ENCODE results near the gene IVNS1ABP. TPM values are rescaled to one million over a fixed set of nuclear protein-coding genes. Genes with fewer than 3 reads are reported as not detected.

Gene IVNS1ABP
- total and polyA plus RNA-seq, 2 of the 13 experiments (the other 11 are each of a cell fraction or from before 2014, with no cell fraction given): 49.1 to 51.7 TPM

DNA sequence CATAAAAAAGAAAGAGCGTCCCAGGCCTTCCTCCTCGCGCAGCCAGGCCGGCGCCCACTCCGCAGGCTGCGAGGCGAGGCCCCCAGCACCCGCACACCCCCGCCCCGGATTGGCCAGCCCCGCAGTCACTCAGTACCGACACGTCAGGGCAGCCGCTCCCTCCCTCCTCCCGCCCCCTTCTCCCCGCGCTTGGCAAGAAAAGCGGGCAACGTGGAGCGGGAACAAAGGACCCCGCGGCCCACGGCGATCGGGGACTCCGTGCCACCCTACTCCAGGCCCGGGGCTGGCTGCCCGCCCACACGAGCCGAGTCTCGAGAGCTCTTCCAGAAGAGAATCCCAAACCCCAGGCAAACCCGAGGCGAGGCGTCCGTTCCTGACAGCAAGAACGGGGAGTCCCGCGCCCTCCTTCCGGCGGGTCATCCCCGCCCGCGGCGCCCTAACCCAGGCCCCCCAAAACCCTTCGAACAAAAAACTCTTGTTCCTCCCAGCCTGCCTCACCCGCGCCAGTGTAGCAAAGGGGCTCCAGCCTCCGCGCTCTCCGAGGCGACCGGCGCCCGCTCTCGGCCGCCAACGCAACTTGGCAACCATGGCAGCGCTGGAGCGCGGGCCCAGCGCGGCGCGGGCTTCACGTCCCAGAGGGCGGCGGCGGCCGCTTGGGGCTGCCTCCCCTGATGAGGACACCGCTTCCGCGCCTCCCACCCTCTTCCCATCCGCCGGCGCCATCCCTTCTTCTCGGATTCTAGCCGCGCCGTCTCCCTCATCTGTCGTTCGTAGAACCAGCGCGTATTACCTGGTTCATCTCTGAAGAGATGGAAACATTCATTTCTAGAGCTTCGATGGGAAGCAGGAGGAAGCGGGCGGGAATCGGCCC is 645 bp downstream of the IVNS1ABP start (continued):
- no peak for TF ChIP-seq ZGPAT (CRISPR knock-in tag; IDR thresholded peaks at IDR 0.05)
- TF ChIP-seq HNRNPLL (IDR thresholded peaks at IDR 0.05; ENCODE audit: low read depth, low read length, poor library complexity, severe bottlenecking): peak; percentile 57
- no peak for TF ChIP-seq TRIM24 (CRISPR knock-in tag; IDR thresholded peaks at IDR 0.05)
- no peak for TF ChIP-seq ZNF567 (CRISPR knock-in tag; IDR thresholded peaks at IDR 0.05; ENCODE audit: borderline replicate concordance)
- TF ChIP-seq FLYWCH1 (CRISPR knock-in tag; IDR thresholded peaks at IDR 0.05): no peak
- no peak for TF ChIP-seq ZNF878 (CRISPR knock-in tag; IDR thresholded peaks at IDR 0.05)
- no peak for TF ChIP-seq SP5 (CRISPR knock-in tag; IDR thresholded peaks at IDR 0.05; ENCODE audit: borderline replicate concordance, low read depth)
- TF ChIP-seq ARHGAP35 (CRISPR knock-in tag; IDR thresholded peaks at IDR 0.05; ENCODE audit: borderline replicate concordance): no peak
- TF ChIP-seq IRX3 (CRISPR knock-in tag; IDR thresholded peaks at IDR 0.05; ENCODE audit: borderline replicate concordance, low read depth): 0 out of 2 replicates have a peak, but pooled peaks have one; percentile 25
- no peak for TF ChIP-seq MLLT10 (CRISPR knock-in tag; IDR thresholded peaks at IDR 0.05)
- TF ChIP-seq GATAD2A (CRISPR knock-in tag; IDR thresholded peaks at IDR 0.05): no peak
- TF ChIP-seq ZKSCAN8 (CRISPR knock-in tag; IDR thresholded peaks at IDR 0.05; ENCODE audit: borderline replicate concordance): no peak
- no peak for TF ChIP-seq ZNF749 (CRISPR knock-in tag; IDR thresholded peaks at IDR 0.05; ENCODE audit: borderline replicate concordance)
- no peak for TF ChIP-seq BCL6 (CRISPR knock-in tag; IDR thresholded peaks at IDR 0.05)
- no peak for TF ChIP-seq ZNF557 (CRISPR knock-in tag; IDR thresholded peaks at IDR 0.05)
- no peak for TF ChIP-seq ZNF724P (CRISPR knock-in tag; IDR thresholded peaks at IDR 0.05; ENCODE audit: borderline replicate concordance)
- no peak for TF ChIP-seq STAT6 (CRISPR knock-in tag; IDR thresholded peaks at IDR 0.05; ENCODE audit: borderline replicate concordance)
- 0 out of 2 replicates have a peak, but pooled peaks have one; percentile 19 for TF ChIP-seq ZNF343 (CRISPR knock-in tag; IDR thresholded peaks at IDR 0.05)
- TF ChIP-seq ZNF713 (CRISPR knock-in tag; IDR thresholded peaks at IDR 0.05): no peak
- TF ChIP-seq, protein P1, sequence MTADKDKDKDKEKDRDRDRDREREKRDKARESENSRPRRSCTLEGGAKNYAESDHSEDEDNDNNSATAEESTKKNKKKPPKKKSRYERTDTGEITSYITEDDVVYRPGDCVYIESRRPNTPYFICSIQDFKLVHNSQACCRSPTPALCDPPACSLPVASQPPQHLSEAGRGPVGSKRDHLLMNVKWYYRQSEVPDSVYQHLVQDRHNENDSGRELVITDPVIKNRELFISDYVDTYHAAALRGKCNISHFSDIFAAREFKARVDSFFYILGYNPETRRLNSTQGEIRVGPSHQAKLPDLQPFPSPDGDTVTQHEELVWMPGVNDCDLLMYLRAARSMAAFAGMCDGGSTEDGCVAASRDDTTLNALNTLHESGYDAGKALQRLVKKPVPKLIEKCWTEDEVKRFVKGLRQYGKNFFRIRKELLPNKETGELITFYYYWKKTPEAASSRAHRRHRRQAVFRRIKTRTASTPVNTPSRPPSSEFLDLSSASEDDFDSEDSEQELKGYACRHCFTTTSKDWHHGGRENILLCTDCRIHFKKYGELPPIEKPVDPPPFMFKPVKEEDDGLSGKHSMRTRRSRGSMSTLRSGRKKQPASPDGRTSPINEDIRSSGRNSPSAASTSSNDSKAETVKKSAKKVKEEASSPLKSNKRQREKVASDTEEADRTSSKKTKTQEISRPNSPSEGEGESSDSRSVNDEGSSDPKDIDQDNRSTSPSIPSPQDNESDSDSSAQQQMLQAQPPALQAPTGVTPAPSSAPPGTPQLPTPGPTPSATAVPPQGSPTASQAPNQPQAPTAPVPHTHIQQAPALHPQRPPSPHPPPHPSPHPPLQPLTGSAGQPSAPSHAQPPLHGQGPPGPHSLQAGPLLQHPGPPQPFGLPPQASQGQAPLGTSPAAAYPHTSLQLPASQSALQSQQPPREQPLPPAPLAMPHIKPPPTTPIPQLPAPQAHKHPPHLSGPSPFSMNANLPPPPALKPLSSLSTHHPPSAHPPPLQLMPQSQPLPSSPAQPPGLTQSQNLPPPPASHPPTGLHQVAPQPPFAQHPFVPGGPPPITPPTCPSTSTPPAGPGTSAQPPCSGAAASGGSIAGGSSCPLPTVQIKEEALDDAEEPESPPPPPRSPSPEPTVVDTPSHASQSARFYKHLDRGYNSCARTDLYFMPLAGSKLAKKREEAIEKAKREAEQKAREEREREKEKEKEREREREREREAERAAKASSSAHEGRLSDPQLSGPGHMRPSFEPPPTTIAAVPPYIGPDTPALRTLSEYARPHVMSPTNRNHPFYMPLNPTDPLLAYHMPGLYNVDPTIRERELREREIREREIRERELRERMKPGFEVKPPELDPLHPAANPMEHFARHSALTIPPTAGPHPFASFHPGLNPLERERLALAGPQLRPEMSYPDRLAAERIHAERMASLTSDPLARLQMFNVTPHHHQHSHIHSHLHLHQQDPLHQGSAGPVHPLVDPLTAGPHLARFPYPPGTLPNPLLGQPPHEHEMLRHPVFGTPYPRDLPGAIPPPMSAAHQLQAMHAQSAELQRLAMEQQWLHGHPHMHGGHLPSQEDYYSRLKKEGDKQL (CRISPR knock-in tag; IDR thresholded peaks at IDR 0.05; ENCODE audit: low read depth): no peak
- TF ChIP-seq WIZ (CRISPR knock-in tag; IDR thresholded peaks at IDR 0.05): no peak

Measured in HepG2 (cell line).